HEK293 (cell line): Measurements from ENCODE around the gene HTR2A.

Experiments used
- CTCF ChIA-PET: fragments of 350-600 bp; formaldehyde crosslinking; extraction: SDS; loops from one replicate; lab custom pipeline; 2021; ENCODE audit warnings: antibody characterized with exemption; lab: Yijun Ruan, JAX
- POLR2A ChIA-PET: fragments of 300-600 bp; formaldehyde crosslinking; extraction: SDS; loops from one replicate; lab custom pipeline; 2020; ENCODE audit warnings: antibody characterized with exemption, inconsistent platforms; lab: Yijun Ruan, JAX
- H3K27ac ChIP-seq: fragments of 200-500 bp; sonication (Bioruptor generic); 2 replicates; pipeline ENCODE4 v1.5.1; 2014; ENCODE audit warnings: low read depth, low read length, control low read depth, inconsistent platforms; ENCODE audit errors: extremely low read depth
- H3K36me3 ChIP-seq, 2 experiments: fragments of 200-500 bp in 1 of 2; sonication (Bioruptor generic) in 1 of 2; 1 replicate in 1 of 2; 2 replicates in 1 of 2; pipeline ENCODE4 v1.5.1; 2014 to 2017; ENCODE audit warnings: inconsistent platforms in 2 of 2, low read length in 2 of 2; ENCODE audit not compliant: control insufficient read depth in 2 of 2, insufficient read depth in 1 of 2
- H3K4me1 ChIP-seq: fragments of 200-500 bp; sonication (Bioruptor generic); 2 replicates; pipeline ENCODE4 v1.5.1; 2014; ENCODE audit warnings: mild to moderate bottlenecking, low read length, inconsistent platforms; ENCODE audit not compliant: control insufficient read depth, insufficient read depth
- H3K4me3 ChIP-seq: 2 replicates; pipeline ENCODE4 v1.5.1; 2011; ENCODE audit warnings: low read depth, mild to moderate bottlenecking, control low read depth, low read length, moderate library complexity
- H3K9me3 ChIP-seq: fragments of 200-500 bp; sonication (Bioruptor generic); 2 replicates; pipeline ENCODE4 v1.5.1; 2014; ENCODE audit warnings: low read depth, low read length, inconsistent platforms; ENCODE audit not compliant: control insufficient read depth, insufficient read depth
- HOXC10 ChIP-seq: sonication (generic); formaldehyde crosslinking; IDR thresholded peaks from 2 replicates; pipeline ENCODE4 v1.8.1; 2023; ENCODE audit warnings: mild to moderate bottlenecking, missing genetic modification reagents
- KLF7 ChIP-seq: fragments of 450-650 bp; formaldehyde crosslinking; IDR thresholded peaks from 2 replicates; pipeline ENCODE4 v1.5.1; 2016; ENCODE audit warnings: missing biosample characterization, missing genetic modification characterization, borderline replicate concordance
- MEIS1 ChIP-seq: sonication (generic); formaldehyde crosslinking; IDR thresholded peaks from 2 replicates; pipeline ENCODE4 v1.8.1; 2022; ENCODE audit warnings: missing genetic modification reagents, mild to moderate bottlenecking, borderline replicate concordance
- OSR2 ChIP-seq: fragments of 450-650 bp; formaldehyde crosslinking; IDR thresholded peaks from 2 replicates; pipeline ENCODE4 v1.5.1; 2016; ENCODE audit warnings: missing biosample characterization, missing genetic modification characterization
- PRDM2 ChIP-seq: fragments of 450-650 bp; formaldehyde crosslinking; IDR thresholded peaks from 2 replicates; pipeline ENCODE4 v1.5.1; 2016; ENCODE audit warnings: missing biosample characterization, missing genetic modification characterization, borderline replicate concordance
- ZBTB44 ChIP-seq: fragments of 450-650 bp; IDR thresholded peaks from 2 replicates; pipeline ENCODE4 v1.5.1; 2018; ENCODE audit warnings: missing biosample characterization, mild to moderate bottlenecking, missing genetic modification characterization
- ZFP69B ChIP-seq: fragments of 450-650 bp; formaldehyde crosslinking; IDR thresholded peaks from 2 replicates; pipeline ENCODE4 v1.5.1; 2016; ENCODE audit warnings: missing biosample characterization, missing genetic modification characterization
- ZNF211 ChIP-seq: fragments of 450-650 bp; formaldehyde crosslinking; IDR thresholded peaks from 2 replicates; pipeline ENCODE4 v1.5.1; 2016; ENCODE audit warnings: low read depth, missing biosample characterization, missing genetic modification characterization
- ZNF221 ChIP-seq: fragments of 450-650 bp; formaldehyde crosslinking; IDR thresholded peaks from 2 replicates; pipeline ENCODE4 v1.5.1; 2017; ENCODE audit warnings: missing biosample characterization, missing genetic modification characterization, borderline replicate concordance
- ZNF24 ChIP-seq: fragments of 450-650 bp; formaldehyde crosslinking; IDR thresholded peaks from 2 replicates; pipeline ENCODE4 v1.5.1; 2016; ENCODE audit warnings: missing biosample characterization, missing genetic modification characterization
- ZNF280C ChIP-seq: fragments of 450-650 bp; formaldehyde crosslinking; IDR thresholded peaks from 2 replicates; pipeline ENCODE4 v1.5.1; 2016; ENCODE audit warnings: missing biosample characterization, missing genetic modification characterization
- ZNF311 ChIP-seq: fragments of 450-650 bp; formaldehyde crosslinking; IDR thresholded peaks from 2 replicates; pipeline ENCODE4 v1.5.1; 2017; ENCODE audit warnings: missing biosample characterization, missing genetic modification characterization, borderline replicate concordance
- ZNF366 ChIP-seq: fragments of 450-650 bp; formaldehyde crosslinking; conservative IDR thresholded peaks from 2 replicates; pipeline ENCODE4 v1.5.1; 2016; ENCODE audit warnings: missing biosample characterization, missing genetic modification characterization
- ZNF513 ChIP-seq: fragments of 450-650 bp; IDR thresholded peaks from 2 replicates; pipeline ENCODE4 v1.5.1; 2018; ENCODE audit warnings: missing biosample characterization, missing genetic modification characterization
- ZNF548 ChIP-seq: fragments of 450-650 bp; formaldehyde crosslinking; IDR thresholded peaks from 2 replicates; pipeline ENCODE4 v1.5.1; 2016; ENCODE audit warnings: missing biosample characterization, missing genetic modification characterization
- ZNF580 ChIP-seq: fragments of 450-650 bp; formaldehyde crosslinking; IDR thresholded peaks from 2 replicates; pipeline ENCODE4 v1.5.1; 2016; ENCODE audit warnings: missing biosample characterization, missing genetic modification characterization
- ZNF629 ChIP-seq: fragments of 450-650 bp; formaldehyde crosslinking; IDR thresholded peaks from 2 replicates; pipeline ENCODE4 v1.5.1; 2017; ENCODE audit warnings: missing biosample characterization, missing genetic modification characterization
- ZNF658 ChIP-seq: fragments of 450-650 bp; formaldehyde crosslinking; IDR thresholded peaks from 2 replicates; pipeline ENCODE4; 2016; ENCODE audit warnings: missing biosample characterization, missing genetic modification characterization
- ZNF692 ChIP-seq: fragments of 450-650 bp; formaldehyde crosslinking; IDR thresholded peaks from 2 replicates; pipeline ENCODE4 v1.5.1; 2016; ENCODE audit warnings: missing biosample characterization, missing genetic modification characterization
- ZNF701 ChIP-seq: fragments of 450-650 bp; formaldehyde crosslinking; IDR thresholded peaks from 2 replicates; pipeline ENCODE4 v1.5.1; 2016; ENCODE audit warnings: missing biosample characterization, missing genetic modification characterization
- ZNF777 ChIP-seq: fragments of 450-650 bp; formaldehyde crosslinking; IDR thresholded peaks from 2 replicates; pipeline ENCODE4 v1.5.1; 2017; ENCODE audit warnings: missing biosample characterization, missing genetic modification characterization, borderline replicate concordance

Gene HTR2A

GRCh38 chr13:46903748-46904147 is 6.9 kb upstream of the HTR2A start:
- Histone ChIP-seq H3K4me1 (no peaks in the 10 kb centered on the region), H3K9me3 (no peaks in the 10 kb centered on the region), H3K27ac (no peak overlapping the region), H3K4me3 (no peak overlapping the region), H3K36me3 (no peaks in the 10 kb centered on the region)
- TF ChIP-seq ZNF211 (tag by site-specific recombination), result no peak
- TF ChIP-seq ZNF777, result no peak
- no peak for TF ChIP-seq ZNF580 (tag by site-specific recombination)
- TF ChIP-seq MEIS1 (CRISPR knock-in tag), result no peak
- no peak for TF ChIP-seq ZFP69B
- TF ChIP-seq ZNF701, result no peak
- no peak for TF ChIP-seq ZNF513 (tag by site-specific recombination)
- TF ChIP-seq ZNF366 (tag by site-specific recombination), result no peak
- TF ChIP-seq ZNF658, result no peak
- no peak for TF ChIP-seq ZNF221
- TF ChIP-seq ZNF24 (tag by site-specific recombination), result no peak
- no peak for TF ChIP-seq ZNF311 (tag by site-specific recombination)
- TF ChIP-seq ZNF548 (tag by site-specific recombination), result no peak
- no peak for TF ChIP-seq ZNF280C (tag by site-specific recombination)
- CTCF ChIA-PET, result no interaction called here
- POLR2A ChIA-PET, result no interaction called here

- no peak overlapping the region for H3K27ac ChIP-seq
- ChIA-PET CTCF (interaction anchor here (0.6 kb wide), 1 partner anchor 13 kb away, joined by 3 read pairs; no protein-coding TSS in a partner anchor), POLR2A (no interaction called here)
- H3K4me1 ChIP-seq, result no peaks in the 10 kb centered on the region
- no peaks in the 10 kb centered on the region for H3K36me3 ChIP-seq
- H3K4me3 ChIP-seq, result no peak overlapping the region
- no peaks in the 10 kb centered on the region for H3K9me3 ChIP-seq
- TF ChIP-seq ZNF629 (tag by site-specific recombination), result no peak
- no peak for TF ChIP-seq PRDM2 (tag by site-specific recombination)
- TF ChIP-seq ZNF692 (tag by site-specific recombination), result no peak
- no peak for TF ChIP-seq HOXC10 (CRISPR knock-in tag)
- no peak for TF ChIP-seq OSR2 (tag by site-specific recombination)
- TF ChIP-seq KLF7 (tag by site-specific recombination), result no peak
- no peak for TF ChIP-seq ZBTB44 (tag by site-specific recombination)
Observed at GRCh38 chr13:46901721-46902120, 4.9 kb upstream of the HTR2A start.
